ENCODE results near the gene KIAA1328.

Gene KIAA1328

GRCh38 chr18:37276111-37276890, 447.4 kb downstream of the KIAA1328 start:
- TF ChIP-seq CTCF (conservative IDR thresholded peaks at IDR 0.05; ENCODE audit: low read length), result no peak
- DNase-seq (ENCODE audit: low read depth), result no peak
- H3K4me3 ChIP-seq (ENCODE audit: low read length), result no peak overlapping the region

DNA sequence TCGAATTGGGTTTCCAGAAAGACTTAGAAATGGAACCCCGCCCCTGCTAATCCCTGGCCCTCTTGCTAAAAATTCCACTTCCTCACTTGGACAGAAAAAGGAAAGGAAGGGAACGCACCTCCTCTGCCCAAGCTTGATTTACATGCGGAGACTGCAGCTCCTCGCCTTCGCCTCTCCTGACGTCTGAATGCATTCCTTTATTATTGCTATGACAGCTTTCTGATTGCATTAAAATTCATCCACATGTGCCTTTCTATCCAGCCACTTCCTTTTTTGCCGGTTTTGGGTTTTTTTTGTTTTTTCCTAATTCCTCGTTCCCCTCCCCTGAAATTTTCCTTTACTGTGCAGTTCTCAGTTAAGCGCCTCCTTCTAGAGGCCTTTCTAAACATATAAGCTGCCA, 448.9 kb downstream of the KIAA1328 start:
- no peak for DNase-seq (ENCODE audit: low read depth)
- no peak overlapping the region for H3K4me3 ChIP-seq (ENCODE audit: low read length)
- TF ChIP-seq CTCF (conservative IDR thresholded peaks at IDR 0.05; ENCODE audit: low read length), result no peak

All from AG10803 (cell line).